Stimulated activated CD4-positive, alpha-beta T cell treated with anti-CD3 and anti-CD28 coated beads, Interleukin-4, amount 100 ng/mL, for 24 hours (primary cell): Measurements from ENCODE around the gene TIMMDC1.

Experiments used
- DNase-seq: peaks from one replicate; pipeline ENCODE4 v3.0.0-alpha.2; 2020

The TIMMDC1 gene

GRCh38 chr3:119498186-119499011 is at the start of gene TIMMDC1:
Gene TIMMDC1 (plus strand): TSS chr3:119498547. CDS start chr3:119498734, 187 bp downstream.
- peak; percentile 98 for DNase-seq

DNA sequence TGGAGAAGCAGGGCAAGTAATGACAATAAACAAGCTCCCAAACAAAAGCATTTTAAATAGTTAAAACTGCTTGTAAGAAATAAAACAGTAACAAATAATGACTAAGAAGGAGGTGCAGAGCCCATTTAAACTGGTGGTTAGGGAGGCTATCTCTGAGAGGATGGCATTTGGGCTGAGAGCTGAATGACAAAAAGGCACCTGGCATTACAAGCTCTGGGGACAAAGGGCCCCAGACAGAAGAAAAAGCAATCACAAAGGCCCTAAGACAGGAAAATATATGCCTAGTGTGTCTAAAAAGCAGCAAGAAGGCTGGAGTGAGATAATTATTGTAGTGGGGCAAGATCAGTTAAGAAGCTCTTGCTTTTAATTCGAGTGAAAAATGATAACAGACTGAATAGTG is 44.5 kb upstream of the TIMMDC1 start:
- DNase-seq, result no peak

- no peak for DNase-seq
Observed at GRCh38 chr3:119456469-119456868, 41.9 kb upstream of the TIMMDC1 start.

- no peak for DNase-seq
Observed at GRCh38 chr3:119457246-119457645, 41.1 kb upstream of the TIMMDC1 start.

GRCh38 chr3:119463171-119464169 is 34.9 kb upstream of the TIMMDC1 start, which contains the start of gene TMEM39A:
Gene TMEM39A (minus strand): TSS chr3:119463615. CDS start chr3:119462074, 1,541 bp downstream.
- DNase-seq, result peak; percentile 99

DNA sequence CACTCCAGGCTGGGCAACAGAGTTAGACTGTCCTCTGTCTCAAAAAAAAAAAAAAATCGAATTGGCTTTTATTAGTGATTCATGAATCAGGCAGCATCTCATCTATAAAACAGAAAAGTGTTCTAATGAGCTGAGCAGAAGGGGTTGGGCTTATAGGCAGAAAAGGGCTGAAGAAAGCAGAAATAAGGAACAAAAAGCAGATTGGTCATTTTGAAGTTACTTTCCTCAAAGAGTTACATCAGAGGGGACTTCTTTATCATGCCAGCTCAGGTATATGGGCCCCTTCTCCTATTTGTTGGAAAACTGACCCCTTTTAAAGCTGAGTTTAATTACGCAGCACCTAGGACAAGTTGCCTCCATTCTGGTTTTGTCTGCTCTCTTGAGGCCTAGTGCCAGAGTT is 30.3 kb upstream of the TIMMDC1 start:
- no peak for DNase-seq

DNA sequence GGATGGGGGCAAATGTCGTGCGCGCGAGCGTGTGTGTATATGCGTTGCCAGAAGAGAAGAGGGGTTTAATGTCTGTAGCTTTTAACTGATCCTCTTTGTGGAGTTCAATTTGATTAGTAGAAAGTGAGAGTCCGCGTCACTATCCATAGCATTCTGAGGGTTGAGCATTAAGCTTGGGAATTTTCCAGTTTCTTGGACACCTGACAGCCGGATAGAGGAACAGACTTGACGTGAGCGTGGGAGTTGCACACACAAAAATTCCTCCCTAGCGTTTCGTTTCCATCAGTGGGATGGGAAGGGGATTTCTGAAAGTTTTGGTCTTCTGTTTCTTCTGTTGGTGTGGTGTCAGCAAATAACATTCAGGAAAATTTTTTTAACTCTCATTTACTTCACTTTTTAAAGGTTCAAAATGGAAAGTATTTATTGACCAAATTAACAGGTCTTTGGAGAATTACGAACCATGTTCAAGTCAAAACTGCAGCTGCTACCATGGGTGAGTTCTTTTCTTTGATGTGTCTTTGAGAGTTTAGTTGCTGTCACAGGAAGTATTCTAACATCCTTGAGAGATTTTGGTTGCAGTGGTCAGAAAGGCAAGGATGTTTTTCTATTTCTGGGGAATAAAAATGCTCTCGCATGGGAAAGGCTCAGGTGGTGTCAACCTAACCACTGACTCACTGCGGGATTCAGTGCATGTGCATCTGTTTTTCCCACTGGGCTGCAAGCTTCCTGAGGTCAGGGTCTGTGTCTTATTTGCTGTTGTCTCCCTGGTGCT is 28.7 kb upstream of the TIMMDC1 start:
- peak; percentile 10 for DNase-seq

GRCh38 chr3:119470866-119471265 is 27.5 kb upstream of the TIMMDC1 start:
- no peak for DNase-seq

- no peak for DNase-seq
Observed at GRCh38 chr3:119481079-119481478, 17.3 kb upstream of the TIMMDC1 start.

GRCh38 chr3:119483101-119483500 is 15.2 kb upstream of the TIMMDC1 start:
- no peak for DNase-seq

DNA sequence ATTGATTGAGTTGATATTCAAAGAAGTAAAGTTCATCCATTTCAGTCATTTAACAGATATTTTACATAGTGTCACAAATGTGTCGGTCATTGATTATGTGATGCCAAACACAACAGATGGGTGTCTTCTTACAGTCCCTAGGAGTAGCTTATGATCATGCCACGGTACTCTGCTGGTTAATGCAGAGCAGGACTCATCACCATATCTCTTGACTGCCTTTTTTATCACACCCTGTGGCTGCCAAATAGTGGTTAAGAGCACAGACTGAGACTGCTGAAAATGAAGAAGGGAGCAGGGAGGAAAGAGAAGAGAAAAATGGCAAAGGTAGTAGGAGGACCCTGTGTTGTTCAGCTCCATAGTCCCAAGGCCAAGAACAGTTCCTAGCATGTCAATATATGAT is 12.8 kb upstream of the TIMMDC1 start:
- DNase-seq, result no peak

DNA sequence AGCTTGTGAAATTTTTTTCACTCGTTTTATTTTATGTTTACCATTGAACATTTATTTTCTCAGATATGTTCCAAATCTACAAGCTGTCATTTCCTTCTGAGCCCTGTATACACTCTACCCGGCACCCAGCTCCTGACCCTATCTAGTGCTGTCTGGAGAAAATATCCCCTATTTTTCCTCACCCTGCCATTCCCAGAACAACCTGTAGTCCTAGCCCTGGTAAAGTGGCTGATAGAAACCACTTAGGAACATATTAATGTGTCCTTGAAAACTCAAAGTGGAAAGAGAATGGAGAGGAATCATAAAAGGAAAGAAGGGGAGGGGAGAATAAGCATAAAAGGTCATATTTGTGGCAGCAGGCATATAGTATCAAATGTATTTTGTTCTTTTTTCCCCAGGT is 8.2 kb upstream of the TIMMDC1 start:
- no peak for DNase-seq

- no peak for DNase-seq
Observed at GRCh38 chr3:119492128-119492527, 6.2 kb upstream of the TIMMDC1 start.

GRCh38 chr3:119492810-119493209 is 5.5 kb upstream of the TIMMDC1 start:
- DNase-seq, result no peak

DNA sequence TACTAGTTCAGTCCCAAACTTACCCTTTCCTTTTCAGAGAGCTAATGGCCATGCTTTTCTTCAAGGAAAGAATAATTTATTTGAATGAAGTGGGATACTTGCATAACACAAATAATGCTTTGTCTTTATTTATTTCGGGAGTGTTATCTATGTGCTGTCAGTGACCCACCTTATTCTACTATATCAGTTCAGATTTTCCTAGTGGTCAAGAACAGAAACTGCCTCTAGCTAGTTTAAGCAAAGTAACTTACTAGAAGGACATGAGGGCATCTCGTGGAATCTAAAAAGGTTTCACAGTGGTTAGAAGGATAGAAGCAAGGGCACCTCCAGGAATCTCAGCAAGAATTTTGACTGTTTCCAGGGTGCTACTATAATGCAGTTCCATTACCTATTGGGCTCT is 3.8 kb upstream of the TIMMDC1 start:
- no peak for DNase-seq

GRCh38 chr3:119497820-119498185 is 544 bp upstream of the TIMMDC1 start:
- no peak for DNase-seq

DNA sequence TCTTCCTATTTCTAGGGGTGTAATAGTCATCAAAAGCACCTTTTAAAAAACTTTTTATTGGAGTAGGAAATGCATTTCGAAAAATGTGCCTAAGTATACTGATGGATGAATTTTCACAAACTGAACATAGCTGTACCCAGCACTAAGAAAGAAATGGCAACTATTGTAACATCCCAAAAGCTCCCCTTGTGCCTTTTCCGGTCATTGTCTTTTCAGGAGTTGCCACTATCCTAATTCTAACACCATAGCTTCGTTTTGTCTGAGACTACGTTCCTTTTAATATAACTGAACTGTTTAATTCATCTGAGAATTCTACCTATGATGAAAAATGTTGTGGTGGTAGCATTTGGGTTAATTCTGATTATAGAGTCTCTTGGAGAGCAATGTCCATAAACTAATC is 1.9 kb downstream of the TIMMDC1 start:
- no peak for DNase-seq

DNA sequence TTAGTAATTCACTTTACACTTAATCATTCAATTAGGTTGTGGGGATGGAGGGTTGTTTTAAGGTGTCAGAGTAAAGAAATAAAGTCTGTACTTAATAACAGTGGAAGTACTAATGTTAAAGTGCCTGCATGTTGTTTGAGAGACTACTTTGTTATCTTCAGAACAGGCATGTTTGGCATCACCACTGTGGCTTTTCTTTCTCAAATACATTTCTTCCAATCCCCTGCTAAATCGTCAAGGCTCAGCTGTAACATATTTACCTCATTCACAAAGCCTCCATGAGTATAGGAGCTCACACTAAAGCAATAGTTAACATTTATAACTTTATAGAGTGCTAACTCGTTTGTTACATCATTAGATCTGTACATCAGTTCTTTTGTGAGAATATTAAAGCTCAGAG is 2.6 kb downstream of the TIMMDC1 start:
- no peak for DNase-seq

DNA sequence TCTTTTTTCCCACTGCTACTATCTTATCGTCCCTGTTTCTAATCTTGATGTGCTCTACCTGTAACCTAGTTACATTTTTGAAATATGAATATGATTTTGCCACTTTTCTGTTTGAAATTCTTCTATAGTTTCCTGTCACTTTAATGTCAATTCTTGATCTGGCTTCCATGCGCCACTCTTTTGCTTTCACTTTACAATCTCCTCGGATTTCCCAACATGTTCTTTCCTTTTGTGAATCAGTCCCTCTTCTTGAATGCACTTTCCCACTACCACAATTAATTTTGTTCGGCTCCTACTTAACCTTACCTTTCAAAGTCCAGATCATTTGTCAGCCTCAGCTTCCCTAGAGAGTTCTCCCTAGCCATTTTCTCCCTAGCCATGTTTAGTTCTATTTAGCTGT is 8.3 kb downstream of the TIMMDC1 start:
- no peak for DNase-seq

DNA sequence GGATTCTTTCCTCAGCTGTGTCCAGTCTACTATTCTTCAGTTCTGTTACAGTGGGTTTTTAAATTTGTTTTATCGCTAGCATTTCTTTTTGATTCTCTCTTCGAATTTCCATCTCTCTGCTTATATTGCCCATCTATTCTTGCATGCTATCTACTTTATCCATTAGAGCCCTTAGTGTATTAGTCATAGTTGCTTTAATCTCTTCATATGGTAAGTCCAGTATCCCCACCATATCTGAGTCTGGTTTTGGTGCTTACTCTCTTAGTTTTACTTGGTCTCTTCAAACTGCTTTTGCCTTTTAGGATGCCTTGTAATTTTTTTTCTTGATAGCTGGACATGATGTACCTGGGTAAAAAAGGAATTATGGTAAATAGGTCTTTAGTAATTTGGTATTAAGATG is 9.1 kb downstream of the TIMMDC1 start:
- DNase-seq, result no peak

DNA sequence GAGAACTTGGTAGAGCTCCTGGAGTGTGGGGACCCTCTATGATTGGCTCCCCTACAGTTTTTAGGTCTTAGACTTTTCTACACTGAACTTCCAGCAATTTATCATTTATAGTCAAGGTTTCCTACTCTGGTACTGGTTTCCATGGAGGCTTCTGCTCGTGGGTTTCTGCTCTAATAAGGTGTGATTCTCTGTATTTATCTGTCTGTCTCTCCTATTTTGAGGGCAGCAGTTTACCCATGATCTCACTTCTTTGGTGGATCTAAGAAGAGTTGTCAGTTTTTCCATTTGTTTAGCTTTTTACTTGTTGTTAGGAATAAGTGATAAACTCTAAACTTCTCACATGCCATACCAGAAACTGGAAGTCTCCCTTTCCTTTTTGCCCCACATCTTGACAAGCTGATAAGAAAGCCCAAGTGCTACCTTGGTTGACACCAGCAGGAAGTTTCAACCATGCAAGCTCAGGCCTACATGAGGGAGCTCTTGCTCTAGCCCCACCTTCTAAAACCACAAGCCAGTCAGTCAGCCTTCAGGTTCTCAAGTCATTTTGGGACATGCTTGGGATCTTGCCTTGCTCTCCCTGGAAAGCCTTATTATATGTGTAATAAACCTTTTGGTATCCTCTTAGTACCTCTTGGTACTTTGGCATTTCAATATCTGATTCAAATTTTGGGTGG is 10.0 kb downstream of the TIMMDC1 start:
- DNase-seq, result peak; percentile 36

- DNase-seq, result no peak
Observed at GRCh38 chr3:119510690-119511089, 12.3 kb downstream of the TIMMDC1 start.
